HepG2 (cell line): Measurements from ENCODE around the gene LZTS2.

ENCODE experiments used
- ARHGAP35 ChIP-seq: sonication (generic); formaldehyde crosslinking; IDR thresholded peaks from 2 replicates; pipeline ENCODE4 v1.9.0; 2022; ENCODE audit warnings: mild to moderate bottlenecking, inconsistent platforms, moderate library complexity, missing genetic modification reagents, borderline replicate concordance
- JUND ChIP-seq: sonication (generic); formaldehyde crosslinking; IDR thresholded peaks from 2 replicates; pipeline ENCODE4 v1.8.0; 2022; ENCODE audit warnings: mild to moderate bottlenecking, missing genetic modification reagents
- KLF6 ChIP-seq: IDR thresholded peaks from 2 replicates; pipeline ENCODE4 v1.8.0; 2016; ENCODE audit warnings: missing biosample characterization, missing genetic modification reagents
- MYC ChIP-seq: sonication (generic); formaldehyde crosslinking; IDR thresholded peaks from 2 replicates; pipeline ENCODE4 v1.9.0; 2021; ENCODE audit warnings: missing genetic modification reagents, borderline replicate concordance
- POLR2AphosphoS5 ChIP-seq: IDR thresholded peaks from 2 replicates; pipeline ENCODE4 v1.6.1; 2012; ENCODE audit warnings: low read depth, low read length
- ZEB1 ChIP-seq: IDR thresholded peaks from 2 replicates; pipeline ENCODE4 v1.6.1; 2012; ENCODE audit warnings: mild to moderate bottlenecking, low read depth, inconsistent platforms; ENCODE audit not compliant: insufficient replicate concordance
- ZNF382 ChIP-seq: sonication (generic); formaldehyde crosslinking; IDR thresholded peaks from 2 replicates; pipeline ENCODE4 v1.5.0; 2020; ENCODE audit warnings: missing genetic modification reagents, mild to moderate bottlenecking, borderline replicate concordance
- TF ChIP-seq, protein P1 (sequence below): sonication (generic); formaldehyde crosslinking; IDR thresholded peaks from 2 replicates; pipeline ENCODE4 v1.4.0; 2020; ENCODE audit warnings: missing genetic modification reagents

- TF ChIP-seq POLR2AphosphoS5 (no peak), MYC (no peak), JUND (CRISPR knock-in tag) (no peak), ARHGAP35 (no peak), ZEB1 (no peak), ZNF382 (CRISPR knock-in tag) (no peak), KLF6 (CRISPR knock-in tag) (no peak)
- TF ChIP-seq, protein P1, sequence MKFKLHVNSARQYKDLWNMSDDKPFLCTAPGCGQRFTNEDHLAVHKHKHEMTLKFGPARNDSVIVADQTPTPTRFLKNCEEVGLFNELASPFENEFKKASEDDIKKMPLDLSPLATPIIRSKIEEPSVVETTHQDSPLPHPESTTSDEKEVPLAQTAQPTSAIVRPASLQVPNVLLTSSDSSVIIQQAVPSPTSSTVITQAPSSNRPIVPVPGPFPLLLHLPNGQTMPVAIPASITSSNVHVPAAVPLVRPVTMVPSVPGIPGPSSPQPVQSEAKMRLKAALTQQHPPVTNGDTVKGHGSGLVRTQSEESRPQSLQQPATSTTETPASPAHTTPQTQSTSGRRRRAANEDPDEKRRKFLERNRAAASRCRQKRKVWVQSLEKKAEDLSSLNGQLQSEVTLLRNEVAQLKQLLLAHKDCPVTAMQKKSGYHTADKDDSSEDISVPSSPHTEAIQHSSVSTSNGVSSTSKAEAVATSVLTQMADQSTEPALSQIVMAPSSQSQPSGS (CRISPR knock-in tag), result no peak
Measured at GRCh38 chr10:101020427-101021075, 20.9 kb downstream of the LZTS2 start.
